GM12891 (cell line): ENCODE measurements around the gene SLC39A2.

Experiments used
- POLR2A ChIP-seq: IDR thresholded peaks from 2 replicates; pipeline ENCODE4 v1.6.1; 2011; ENCODE audit warnings: low read depth, low read length, control low read depth
- POLR2AphosphoS5 ChIP-seq: IDR thresholded peaks from 2 replicates; pipeline ENCODE4 v1.6.1; 2011; ENCODE audit warnings: low read depth, low read length, control low read depth
- TAF1 ChIP-seq: IDR thresholded peaks from 2 replicates; pipeline ENCODE4 v1.6.1; 2011; ENCODE audit warnings: low read depth, low read length, control low read depth

- TF ChIP-seq TAF1 (no peak), POLR2AphosphoS5 (no peak), POLR2A (no peak)
Observed at GRCh38 chr14:21043387-21043973, 44.4 kb downstream of the SLC39A2 start.
